ENCODE data around the gene VAMP8.

Gene VAMP8

DNA sequence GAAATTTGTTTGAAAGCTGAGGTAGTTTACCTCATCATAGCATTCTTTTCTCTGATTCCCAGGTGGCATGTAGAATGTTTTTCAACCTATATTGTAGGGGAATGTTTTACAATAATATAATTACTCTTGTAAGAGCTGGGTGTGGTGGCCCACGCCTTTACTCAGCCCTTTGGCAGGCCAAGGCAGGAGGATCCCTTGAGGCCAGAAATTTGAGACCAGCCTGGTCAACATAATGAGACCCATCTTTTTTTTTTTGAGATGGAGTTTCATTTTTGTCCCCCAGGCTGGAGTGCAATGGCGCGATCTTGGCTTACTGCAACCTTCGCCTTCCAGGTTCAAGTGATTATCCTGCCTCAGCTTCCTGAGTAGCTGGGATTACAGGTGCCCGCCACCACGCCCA is 42.2 kb downstream of the VAMP8 start:
- DNase-seq (ENCODE audit: low spot score) = no peak

DNA sequence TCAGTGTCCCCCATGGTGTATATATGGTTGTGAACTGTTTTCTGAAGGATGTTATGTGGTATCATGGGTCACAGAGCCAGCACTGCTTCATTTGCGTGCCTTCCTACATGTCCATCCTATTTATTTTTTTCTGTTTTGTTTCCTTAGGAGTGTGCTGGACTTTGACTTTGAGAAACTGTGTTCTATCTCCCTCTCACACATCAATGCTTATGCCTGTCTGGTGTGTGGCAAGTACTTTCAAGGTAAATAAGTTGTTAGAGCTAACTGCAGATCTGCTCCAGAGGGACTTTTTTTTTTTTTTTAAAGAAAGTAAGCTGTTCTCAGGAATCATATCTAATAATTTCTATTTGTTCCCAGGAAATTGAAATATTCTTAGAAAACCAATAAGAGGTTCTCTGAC is 44.0 kb downstream of the VAMP8 start:
- DNase-seq (ENCODE audit: low spot score) = no peak

DNA sequence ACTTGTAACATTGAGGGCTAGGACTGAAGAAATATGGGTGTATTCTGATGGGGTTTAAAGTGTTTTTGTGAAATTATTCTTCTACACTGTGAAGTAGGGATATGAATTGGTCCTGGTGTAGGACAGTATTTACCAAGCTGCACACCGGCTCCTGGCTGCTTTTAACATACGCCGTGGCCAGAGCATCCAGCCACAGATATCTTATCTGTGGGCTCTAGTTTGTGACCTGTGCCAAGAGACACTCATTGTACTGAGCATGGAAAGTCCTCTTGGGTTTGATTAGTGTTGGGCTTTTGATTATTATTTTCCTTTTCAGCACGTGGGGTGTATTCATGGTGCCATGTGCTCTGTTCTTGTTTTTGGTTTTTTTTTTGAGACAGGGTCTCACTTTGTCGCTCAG is 46.6 kb downstream of the VAMP8 start:
- no peak for DNase-seq (ENCODE audit: low spot score)

DNA sequence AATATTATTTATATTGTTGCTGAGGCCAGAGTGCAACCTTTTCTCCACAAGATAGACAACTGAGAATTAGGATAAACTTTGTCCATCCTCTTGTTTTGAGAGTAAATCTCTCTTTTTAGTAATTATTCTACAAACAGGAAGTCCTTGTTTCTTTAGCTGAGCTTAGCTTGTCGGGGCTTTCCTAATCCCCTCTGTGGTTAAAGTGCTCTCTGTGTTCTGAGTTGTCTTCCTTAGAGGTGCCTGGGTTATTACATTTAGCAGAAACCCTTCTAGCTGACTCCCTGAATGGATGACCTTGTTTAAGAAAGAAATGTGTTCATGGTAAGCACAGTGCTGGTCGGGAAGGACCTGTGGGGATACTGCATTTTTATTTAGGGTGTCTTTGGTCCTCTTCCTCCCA is 51.3 kb downstream of the VAMP8 start:
- DNase-seq (ENCODE audit: low spot score) = no peak

DNA sequence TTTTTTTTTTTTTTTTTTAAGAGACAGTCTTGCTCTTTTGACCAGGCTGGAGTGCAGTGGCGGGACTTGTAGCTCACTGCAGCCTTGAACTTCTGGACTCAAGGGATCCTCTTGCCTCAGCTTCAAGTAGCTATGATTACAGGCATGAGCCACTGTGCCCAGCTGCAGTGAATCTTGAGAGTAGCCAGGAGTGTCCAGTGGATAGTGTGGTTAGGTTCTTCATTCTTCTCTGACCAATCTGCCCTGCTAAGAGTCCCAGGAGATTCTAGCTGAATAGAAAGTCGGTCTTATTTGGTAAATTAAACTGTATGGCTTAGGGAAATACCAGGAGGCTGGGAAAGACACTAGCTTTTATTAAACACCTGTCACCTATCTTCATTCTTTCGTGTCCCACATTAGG is 53.9 kb downstream of the VAMP8 start:
- DNase-seq (ENCODE audit: low spot score) = no peak

Measured in Ammon's horn (tissue), 1 donor.